Epithelial cell of esophagus (primary cell): ENCODE results near the gene UGT1A5.

Source experiments
- DNase-seq: peaks from one replicate; pipeline ENCODE4 v3.0.0; 2010; ENCODE audit warnings: low read depth
- H3K4me3 ChIP-seq: 2 replicates; pipeline ENCODE4 v1.5.1; 2011; ENCODE audit warnings: mild to moderate bottlenecking, low read length, control low read depth
- TF ChIP-seq, protein P1 (sequence below): IDR thresholded peaks from 2 replicates; pipeline ENCODE4 v1.5.1; 2011; ENCODE audit warnings: low read depth, mild to moderate bottlenecking, low read length, control low read depth, inconsistent platforms; ENCODE audit not compliant: insufficient read depth; ENCODE audit errors: missing control alignments

Gene UGT1A5

DNA sequence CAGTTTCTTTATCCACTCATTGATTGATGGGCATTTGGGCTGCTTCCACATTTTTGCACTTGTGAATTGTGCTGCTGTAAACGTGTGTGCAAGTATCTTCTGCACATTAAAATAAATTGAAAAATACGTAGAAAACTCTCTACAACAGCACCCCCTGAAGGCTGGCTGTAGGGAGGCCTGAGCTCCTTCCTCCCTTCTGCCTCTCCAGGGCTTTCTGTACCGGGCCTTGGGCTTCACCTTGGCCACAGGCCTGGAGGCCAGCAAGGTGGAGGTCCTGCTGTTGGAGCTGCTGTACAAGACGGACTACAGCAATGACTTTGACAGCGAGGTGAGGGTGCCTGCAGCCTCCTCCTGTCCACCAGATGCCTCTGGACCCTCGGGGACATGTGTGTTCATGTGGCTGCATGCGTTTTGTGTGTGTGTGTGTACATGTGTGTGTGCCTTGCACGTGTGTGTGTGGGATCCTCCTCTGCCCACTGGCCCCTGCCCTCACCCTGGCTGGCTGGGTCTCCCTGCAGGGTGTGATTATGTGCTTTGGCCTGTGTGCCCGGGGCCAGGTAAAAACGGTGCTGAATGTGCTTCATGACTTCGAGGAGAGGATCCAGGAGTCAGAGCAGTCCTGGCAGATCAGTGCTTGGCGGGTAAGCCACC is 94.6 kb downstream of the UGT1A5 start:
- H3K4me3 ChIP-seq = no peak overlapping the region
- TF ChIP-seq, protein P1, sequence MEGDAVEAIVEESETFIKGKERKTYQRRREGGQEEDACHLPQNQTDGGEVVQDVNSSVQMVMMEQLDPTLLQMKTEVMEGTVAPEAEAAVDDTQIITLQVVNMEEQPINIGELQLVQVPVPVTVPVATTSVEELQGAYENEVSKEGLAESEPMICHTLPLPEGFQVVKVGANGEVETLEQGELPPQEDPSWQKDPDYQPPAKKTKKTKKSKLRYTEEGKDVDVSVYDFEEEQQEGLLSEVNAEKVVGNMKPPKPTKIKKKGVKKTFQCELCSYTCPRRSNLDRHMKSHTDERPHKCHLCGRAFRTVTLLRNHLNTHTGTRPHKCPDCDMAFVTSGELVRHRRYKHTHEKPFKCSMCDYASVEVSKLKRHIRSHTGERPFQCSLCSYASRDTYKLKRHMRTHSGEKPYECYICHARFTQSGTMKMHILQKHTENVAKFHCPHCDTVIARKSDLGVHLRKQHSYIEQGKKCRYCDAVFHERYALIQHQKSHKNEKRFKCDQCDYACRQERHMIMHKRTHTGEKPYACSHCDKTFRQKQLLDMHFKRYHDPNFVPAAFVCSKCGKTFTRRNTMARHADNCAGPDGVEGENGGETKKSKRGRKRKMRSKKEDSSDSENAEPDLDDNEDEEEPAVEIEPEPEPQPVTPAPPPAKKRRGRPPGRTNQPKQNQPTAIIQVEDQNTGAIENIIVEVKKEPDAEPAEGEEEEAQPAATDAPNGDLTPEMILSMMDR = no peak

DNA sequence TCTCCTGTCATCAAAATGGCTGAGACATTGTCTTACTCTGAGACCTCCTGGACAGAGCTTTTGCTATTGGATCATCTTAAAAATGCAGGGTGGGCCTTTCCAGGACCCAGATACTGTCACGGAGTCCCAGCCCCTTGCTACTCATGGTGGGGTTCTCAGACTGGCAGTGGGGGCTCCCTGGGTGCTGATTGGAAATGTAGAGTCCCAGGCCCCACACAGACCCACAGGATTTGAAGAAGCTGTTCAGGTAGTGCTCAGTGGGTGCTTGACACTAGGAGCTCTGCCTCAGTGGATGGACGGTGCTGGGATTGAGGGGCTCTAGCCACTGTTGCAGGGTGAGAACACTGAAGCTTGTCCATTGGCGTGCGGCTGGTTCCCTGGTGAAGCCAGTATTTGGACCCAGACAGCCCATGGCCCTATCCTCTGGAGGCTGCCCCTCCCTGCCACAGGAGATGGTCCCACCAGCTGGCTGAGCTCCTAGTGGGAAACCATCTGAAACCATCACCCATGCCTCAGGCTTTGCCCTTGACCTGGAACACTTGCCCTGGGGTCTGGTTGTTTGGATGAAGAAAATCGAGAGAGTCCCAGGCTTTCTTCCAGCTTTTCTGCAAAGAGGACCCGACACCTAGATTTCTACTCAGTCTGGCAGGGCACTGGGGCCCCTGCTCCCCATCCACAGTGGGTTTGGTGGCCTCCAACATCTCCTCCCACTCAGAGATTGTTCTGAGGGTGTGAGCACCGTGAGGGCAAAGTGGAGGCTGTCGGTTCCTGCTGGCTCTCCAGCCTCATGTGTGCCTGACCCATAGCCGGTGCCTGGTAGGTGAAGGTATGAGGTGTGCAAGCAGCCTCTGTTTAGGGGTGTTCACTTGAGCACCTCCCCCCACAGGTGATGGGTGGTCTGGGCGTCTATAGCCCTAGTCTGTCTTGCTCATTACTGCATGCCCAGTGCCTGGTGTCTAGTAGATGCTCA is 95.5 kb downstream of the UGT1A5 start:
- no peak overlapping the region for H3K4me3 ChIP-seq
- DNase-seq = no peak
- TF ChIP-seq, protein P1 = no peak

More for the DNA sequence above, 94.6 kb downstream of the UGT1A5 start:
- no peak for DNase-seq

DNA sequence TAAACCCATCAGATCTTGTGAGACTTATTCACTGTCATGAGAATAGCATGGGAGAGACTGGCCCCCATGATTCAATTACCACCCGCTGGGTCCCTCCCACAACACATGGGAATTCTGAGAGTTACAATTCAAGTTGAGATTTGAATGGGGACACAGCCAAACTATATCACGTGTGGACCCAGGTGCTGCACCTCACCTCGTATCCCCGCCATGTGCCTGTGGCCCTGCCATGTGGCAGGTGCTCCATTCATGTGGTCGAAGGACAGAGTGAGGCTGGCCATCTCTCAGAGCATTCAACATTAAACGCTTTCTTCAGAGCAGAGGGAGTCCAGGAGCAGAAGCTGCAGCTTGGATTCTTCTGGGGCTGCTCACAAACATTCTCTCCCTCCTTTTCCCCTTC is 97.7 kb downstream of the UGT1A5 start:
- no peak overlapping the region for H3K4me3 ChIP-seq
- DNase-seq = no peak
- TF ChIP-seq, protein P1 = no peak

DNA sequence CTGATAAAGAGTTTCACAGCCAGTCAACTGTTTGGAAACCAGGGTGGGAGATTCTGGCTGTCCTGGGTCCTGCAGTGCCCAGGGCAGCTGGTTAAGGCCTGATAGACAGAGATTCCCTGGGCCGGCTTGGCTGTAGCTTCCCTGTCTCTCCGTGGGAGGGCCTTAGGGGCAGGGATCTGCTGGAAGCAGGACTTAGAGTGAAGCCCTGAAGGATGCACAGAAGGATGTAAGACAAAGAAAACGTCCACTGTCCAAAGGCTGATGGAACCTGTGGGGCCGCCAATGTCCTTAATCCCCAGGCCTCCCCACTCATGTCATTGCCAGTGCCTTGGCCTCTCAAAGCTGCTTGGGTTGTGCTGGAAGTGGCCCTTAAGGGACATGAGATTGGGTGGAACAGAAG is 98.4 kb downstream of the UGT1A5 start:
- TF ChIP-seq, protein P1 = no peak
- no peak for DNase-seq
- H3K4me3 ChIP-seq = no peak overlapping the region

DNA sequence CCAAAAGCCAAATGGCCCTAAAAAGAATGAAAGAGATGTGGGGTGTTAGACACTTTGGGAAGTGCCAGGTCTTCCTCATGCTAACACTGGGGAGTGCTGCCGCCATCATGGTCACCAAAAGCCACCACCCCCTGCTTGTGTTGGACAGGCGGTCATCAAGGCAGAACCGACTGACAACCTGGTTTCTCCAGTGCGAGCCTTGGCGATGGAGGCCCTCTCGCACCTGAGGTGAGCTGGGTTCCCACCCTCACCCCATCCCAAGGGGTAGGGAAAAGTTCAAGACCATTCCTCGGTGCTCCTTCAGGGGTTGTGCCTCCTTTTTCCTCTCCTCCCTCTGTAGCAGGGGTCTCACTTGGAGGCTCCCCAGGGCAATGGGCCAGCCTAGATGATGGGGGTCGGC is 99.0 kb downstream of the UGT1A5 start:
- TF ChIP-seq, protein P1 = no peak
- no peak overlapping the region for H3K4me3 ChIP-seq
- DNase-seq = no peak

DNA sequence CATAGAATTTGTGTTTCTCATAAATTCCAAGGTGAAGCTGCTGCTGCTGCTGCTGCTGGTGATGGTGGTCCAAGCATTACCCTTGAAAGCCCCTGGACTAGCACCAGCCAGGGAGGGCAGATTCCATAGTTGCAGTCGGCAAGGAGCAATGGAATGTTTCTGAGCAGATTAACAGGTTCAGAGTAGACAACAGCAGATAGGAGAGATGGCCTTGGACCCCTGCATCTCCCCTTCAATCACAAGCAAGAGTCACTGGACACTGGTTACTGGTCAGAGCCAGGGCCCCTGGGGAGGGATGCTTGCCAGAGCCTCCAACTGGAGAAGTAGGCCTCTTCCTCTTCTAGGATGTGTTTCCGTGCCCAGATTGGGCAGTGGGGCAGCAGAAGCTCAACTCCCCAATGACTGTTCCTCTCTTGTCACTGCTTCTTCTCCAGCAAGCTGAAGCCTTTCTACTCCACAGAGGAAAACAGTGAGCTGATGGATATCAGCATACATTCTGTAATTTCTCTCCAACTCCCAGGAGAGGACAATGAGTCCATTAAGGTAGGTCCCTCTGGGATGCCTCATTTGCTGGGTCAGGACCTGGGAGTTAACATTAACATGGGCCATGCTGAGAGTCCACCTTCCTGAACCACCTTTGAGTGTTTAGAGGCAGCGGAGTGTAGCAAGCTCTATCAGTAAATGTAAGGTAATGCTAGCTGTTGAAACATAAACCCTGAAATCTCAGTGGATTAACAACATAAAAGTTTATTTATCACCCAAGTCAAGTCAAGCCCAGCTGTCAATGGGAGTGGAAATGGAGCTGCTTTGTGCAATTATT is 100.7 kb downstream of the UGT1A5 start:
- no peak overlapping the region for H3K4me3 ChIP-seq
- DNase-seq = no peak
- TF ChIP-seq, protein P1 = no peak
